Upper lobe of left lung (tissue), 4 donors: ENCODE measurements around the gene LRBA.
"Not testable (repeated sequence)": the region's sequence is repeated elsewhere in the genome, so short reads cannot be mapped to it uniquely, and the experiment has no call there.

Experiments used
- POLR2A ChIP-seq, 4 donors: fragments of 450-650 bp; IDR thresholded peaks; one replicate each; pipeline ENCODE4 v1.5.1; 2016 to 2017; ENCODE audit warnings: antibody characterized with exemption in 4 of 4, mild to moderate bottlenecking in 2 of 4
- POLR2AphosphoS5 ChIP-seq, 2 donors: sonication (generic); formaldehyde crosslinking; IDR thresholded peaks; one replicate each; pipeline ENCODE4 v1.5.1; 2017; ENCODE audit warnings: antibody characterized with exemption in 2 of 2
- TF ChIP-seq, protein P1 (sequence below), 6 experiments: fragments of 450-650 bp in 4 of 6; fragments of 200-600 bp in 2 of 6; sonication (generic) in 2 of 6; IDR thresholded peaks; one replicate each; pipeline ENCODE4 v1.5.1; 2016 to 2019; ENCODE audit warnings: antibody characterized with exemption in 6 of 6

DNA sequence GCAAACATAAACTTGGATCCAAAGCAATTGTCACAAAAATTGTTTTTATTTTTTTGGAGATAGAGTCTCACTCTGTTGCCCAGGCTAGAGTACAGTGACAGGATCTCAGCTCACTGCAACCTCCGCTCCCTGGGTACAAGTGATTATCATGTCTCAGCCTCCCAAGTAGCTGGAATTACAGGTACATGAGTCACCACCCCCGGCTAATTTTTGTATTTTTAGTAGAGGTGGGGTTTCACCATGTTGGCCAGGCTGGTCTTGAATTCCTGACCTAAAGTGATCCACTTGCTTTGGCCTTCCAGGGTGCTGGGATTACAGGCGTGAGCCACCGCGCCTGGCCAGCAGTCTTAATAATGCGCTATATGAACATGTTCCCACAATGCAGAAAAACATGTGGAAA lies 272.2 kb downstream of the LRBA start:
- TF ChIP-seq, protein P1, sequence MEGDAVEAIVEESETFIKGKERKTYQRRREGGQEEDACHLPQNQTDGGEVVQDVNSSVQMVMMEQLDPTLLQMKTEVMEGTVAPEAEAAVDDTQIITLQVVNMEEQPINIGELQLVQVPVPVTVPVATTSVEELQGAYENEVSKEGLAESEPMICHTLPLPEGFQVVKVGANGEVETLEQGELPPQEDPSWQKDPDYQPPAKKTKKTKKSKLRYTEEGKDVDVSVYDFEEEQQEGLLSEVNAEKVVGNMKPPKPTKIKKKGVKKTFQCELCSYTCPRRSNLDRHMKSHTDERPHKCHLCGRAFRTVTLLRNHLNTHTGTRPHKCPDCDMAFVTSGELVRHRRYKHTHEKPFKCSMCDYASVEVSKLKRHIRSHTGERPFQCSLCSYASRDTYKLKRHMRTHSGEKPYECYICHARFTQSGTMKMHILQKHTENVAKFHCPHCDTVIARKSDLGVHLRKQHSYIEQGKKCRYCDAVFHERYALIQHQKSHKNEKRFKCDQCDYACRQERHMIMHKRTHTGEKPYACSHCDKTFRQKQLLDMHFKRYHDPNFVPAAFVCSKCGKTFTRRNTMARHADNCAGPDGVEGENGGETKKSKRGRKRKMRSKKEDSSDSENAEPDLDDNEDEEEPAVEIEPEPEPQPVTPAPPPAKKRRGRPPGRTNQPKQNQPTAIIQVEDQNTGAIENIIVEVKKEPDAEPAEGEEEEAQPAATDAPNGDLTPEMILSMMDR (IDR thresholded peaks at IDR 0.05): not testable (repeated sequence)
- TF ChIP-seq POLR2AphosphoS5, POLR2A (IDR thresholded peaks at IDR 0.05): not testable (repeated sequence)
